Smooth muscle cell (in vitro differentiated cells): ENCODE data around the gene LSM5. TPM values are rescaled to one million over a fixed set of nuclear protein-coding genes. Genes with fewer than 3 reads are reported as not detected.

ENCODE experiments used
- DNase-seq: peaks from one replicate; lab custom pipeline; 2025; ENCODE audit not compliant: unreplicated experiment; lab: John Stamatoyannopoulos, UW
- H2AFZ ChIP-seq: fragments of 200-600 bp; sonication (generic); 2 replicates; pipeline ENCODE4 v1.6.0; 2016; ENCODE audit warnings: antibody characterized with exemption, low read depth, mild to moderate bottlenecking
- H3F3A ChIP-seq: fragments of 200-600 bp; sonication (generic); 2 replicates; pipeline ENCODE4 v1.6.0; 2017; ENCODE audit warnings: antibody characterized with exemption, low read depth
- H3K27ac ChIP-seq: fragments of 200-600 bp; sonication (generic); 2 replicates; pipeline ENCODE4 v1.5.1; 2016; ENCODE audit warnings: low read depth, mild to moderate bottlenecking
- H3K27me3 ChIP-seq: fragments of 200-600 bp; sonication (generic); 2 replicates; pipeline ENCODE4 v1.6.1; 2016; ENCODE audit warnings: low read depth, mild to moderate bottlenecking
- H3K36me3 ChIP-seq: fragments of 200-600 bp; sonication (generic); 2 replicates; pipeline ENCODE4 v1.5.1; 2016; ENCODE audit warnings: low read depth
- H3K4me1 ChIP-seq: fragments of 200-600 bp; sonication (generic); 2 replicates; pipeline ENCODE4 v1.5.1; 2016; ENCODE audit warnings: low read depth
- H3K4me2 ChIP-seq: fragments of 200-600 bp; sonication (generic); 2 replicates; pipeline ENCODE4 v1.6.0; 2016; ENCODE audit warnings: mild to moderate bottlenecking
- H3K4me3 ChIP-seq: fragments of 200-600 bp; sonication (generic); 2 replicates; pipeline ENCODE4 v1.5.1; 2016; ENCODE audit warnings: mild to moderate bottlenecking
- H3K79me2 ChIP-seq: fragments of 200-600 bp; sonication (generic); 2 replicates; pipeline ENCODE4 v1.6.0; 2016; ENCODE audit warnings: low read depth, mild to moderate bottlenecking
- H3K9ac ChIP-seq: fragments of 200-600 bp; sonication (generic); 2 replicates; pipeline ENCODE4 v1.6.0; 2016; ENCODE audit warnings: low read depth
- H3K9me3 ChIP-seq: fragments of 200-600 bp; sonication (generic); replicated peaks from 2 replicates; pipeline ENCODE4 v1.5.1; 2016; ENCODE audit warnings: low read depth
- H4K20me1 ChIP-seq: fragments of 200-600 bp; sonication (generic); 2 replicates; pipeline ENCODE4 v1.6.0; 2016; ENCODE audit warnings: low read depth
- CTCF ChIP-seq: fragments of 200-600 bp; sonication (generic); IDR thresholded peaks from 2 replicates; pipeline ENCODE4 v1.5.1; 2017; ENCODE audit warnings: borderline replicate concordance, mild to moderate bottlenecking, antibody characterized with exemption; ENCODE audit not compliant: insufficient read depth, poor library complexity, severe bottlenecking
- WGBS: methylation state at CpG from one replicate; pipeline ENCODE4 v1.1.7; 2016; ENCODE audit warnings: low lambda C conversion rate; 5-methylcytosine and 5-hydroxymethylcytosine counted together
- polyA plus RNA-seq: library from polyadenylated mRNA; unstranded; fragments of >200 nt; fragmentation: Nextera tagmentation; extraction: Ambion mirVana; gene quantifications from 2 replicates; pipeline ENCODE4 v1.2.1, GENCODE V29; 2016
- total RNA-seq: library from RNA; depleted of rRNA; stranded (reverse); fragments of >200 nt; gene quantifications from 2 replicates; pipeline ENCODE4 v1.2.3, GENCODE V29; 2014

LSM5 gene
- total and polyA plus RNA-seq, 2 experiments from 2014 or later: 65.0 to 89.6 TPM

GRCh38 chr7:32533276-32534029, 43.3 kb upstream of the LSM5 start:
- Histone ChIP-seq H3K4me3 (no peak overlapping the region), H3K9me3 (no peaks in the 10 kb centered on the region), H3K4me2 (no peak overlapping the region), H3K36me3 (no peaks in the 10 kb centered on the region), H2AFZ (no peak overlapping the region), H3K79me2 (peaks cover 70% of the 10 kb centered on the region), H3K9ac (no peak overlapping the region), H4K20me1 (peaks cover 96% of the 10 kb centered on the region), H3K27me3 (no peaks in the 10 kb centered on the region), H3K27ac (no peak overlapping the region), H3K4me1 (no peaks in the 10 kb centered on the region), H3F3A (no peaks in the 10 kb centered on the region)
- no peak for DNase-seq
- TF ChIP-seq CTCF: no peak
- WGBS: 96% methylated on average over 8 of the region's 8 CpGs

- TF ChIP-seq CTCF: no peak
- DNase-seq: no peak
- Histone ChIP-seq H3K4me3 (no peak overlapping the region), H3K9me3 (no peaks in the 10 kb centered on the region), H3K9ac (no peak overlapping the region), H2AFZ (no peak overlapping the region), H3K79me2 (peaks cover 62% of the 10 kb centered on the region), H3K4me1 (no peaks in the 10 kb centered on the region), H3K36me3 (no peaks in the 10 kb centered on the region), H3K27me3 (no peaks in the 10 kb centered on the region), H3K4me2 (no peak overlapping the region), H4K20me1 (peaks cover 96% of the 10 kb centered on the region), H3K27ac (no peak overlapping the region), H3F3A (no peaks in the 10 kb centered on the region)
- 92% methylated on average over 5 of the region's 5 CpGs for WGBS
Measured at GRCh38 chr7:32532716-32533115, 42.5 kb upstream of the LSM5 start.

GRCh38 chr7:32532086-32532485, 41.9 kb upstream of the LSM5 start:
- Histone ChIP-seq H3F3A (no peaks in the 10 kb centered on the region), H3K4me2 (no peak overlapping the region), H3K79me2 (peaks cover 58% of the 10 kb centered on the region), H3K4me3 (no peak overlapping the region), H3K27me3 (no peaks in the 10 kb centered on the region), H3K36me3 (no peaks in the 10 kb centered on the region), H3K9ac (no peak overlapping the region), H3K9me3 (no peaks in the 10 kb centered on the region), H3K27ac (no peak overlapping the region), H2AFZ (no peak overlapping the region), H3K4me1 (no peaks in the 10 kb centered on the region), H4K20me1 (peaks cover 98% of the 10 kb centered on the region)
- WGBS: 40% methylated on average over 3 of the region's 3 CpGs
- DNase-seq: no peak
- TF ChIP-seq CTCF: no peak

- H3K36me3 ChIP-seq: no peaks in the 10 kb centered on the region
- H2AFZ ChIP-seq: no peak overlapping the region
- WGBS: 93% methylated on average over 13 of the region's 13 CpGs
- H3F3A ChIP-seq: no peaks in the 10 kb centered on the region
- no peak overlapping the region for H3K9ac ChIP-seq
- no peak for DNase-seq
- no peak for TF ChIP-seq CTCF
- H3K79me2 ChIP-seq: peaks cover 54% of the 10 kb centered on the region
- H4K20me1 ChIP-seq: peaks cover 94% of the 10 kb centered on the region
- H3K4me3 ChIP-seq: no peak overlapping the region
- H3K9me3 ChIP-seq: no peaks in the 10 kb centered on the region
- H3K27me3 ChIP-seq: no peaks in the 10 kb centered on the region
- no peak overlapping the region for H3K27ac ChIP-seq
- no peaks in the 10 kb centered on the region for H3K4me1 ChIP-seq
- H3K4me2 ChIP-seq: no peak overlapping the region
Measured at GRCh38 chr7:32531402-32531801, 41.2 kb upstream of the LSM5 start.
